Measurements from ENCODE around the gene MDM4. TPM values are rescaled to one million over a fixed set of nuclear protein-coding genes. Genes with fewer than 3 reads are reported as not detected.
A peak's percentile ranks its signal among the peaks of the same experiment; 100 is the strongest.

MDM4 gene
- total and polyA plus RNA-seq, 2 donors (not counting 3 experiments of a cell fraction or from before 2014, with no cell fraction given): 11.7 to 67.0 TPM

DNA sequence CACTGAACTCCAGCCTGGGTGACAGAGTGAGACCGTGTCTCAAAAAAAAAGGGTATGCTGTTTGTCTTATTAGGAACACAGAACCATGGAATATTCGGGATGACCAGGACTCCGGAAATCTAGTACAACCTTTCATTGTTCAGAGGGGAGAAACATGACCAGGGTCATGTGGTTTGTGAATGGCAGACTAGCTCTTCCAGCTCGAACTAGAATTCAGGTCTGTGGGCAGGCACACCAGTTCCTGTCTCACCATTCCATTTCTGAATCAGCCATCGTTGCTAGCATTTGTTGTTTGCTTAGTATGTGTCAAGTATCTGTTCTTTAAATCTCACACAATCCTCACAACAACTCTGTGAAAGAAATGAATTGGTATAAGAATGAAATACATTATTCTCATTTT, 50.9 kb downstream of the MDM4 start:
- ChIA-PET POLR2A (no interaction called here), CTCF (interaction anchor here (2.7 to 5.9 kb wide), 4 partner anchors 197 to 241 kb away, joined by 15 to 265 read pairs (median 50); no protein-coding TSS in a partner anchor)
- no peaks in the 10 kb centered on the region for H4K20me1 ChIP-seq (replicated peaks; ENCODE audit: control insufficient read depth, extremely low read depth, insufficient read depth, low read length)
- DNase-seq (ENCODE audit: low read depth, low spot score) (no peak), FAIRE-seq (peak; percentile 55)
- H3K27me3 ChIP-seq (ENCODE audit: control insufficient read depth in 2 of 2, insufficient read depth in 2 of 2, low read length in 2 of 2): no peaks in the 10 kb centered on the region
- no peak overlapping the region for H2AFZ ChIP-seq (ENCODE audit: low read depth, low read length)
- H3K36me3 ChIP-seq (ENCODE audit: control insufficient read depth in 2 of 2, extremely low read depth in 1 of 2, insufficient read depth in 2 of 2, low read length in 2 of 2): no peaks in the 10 kb centered on the region
- TF ChIP-seq POLR2A (IDR thresholded peaks at IDR 0.05; ENCODE audit: low read depth, low read length) (no peak), JUN (IDR thresholded peaks at IDR 0.05; ENCODE audit: borderline replicate concordance, insufficient read depth, insufficient read length, low read depth) (no peak), FOS (IDR thresholded peaks at IDR 0.05; ENCODE audit: borderline replicate concordance, insufficient read depth, low read length) (no peak)
- TF ChIP-seq, protein P1, sequence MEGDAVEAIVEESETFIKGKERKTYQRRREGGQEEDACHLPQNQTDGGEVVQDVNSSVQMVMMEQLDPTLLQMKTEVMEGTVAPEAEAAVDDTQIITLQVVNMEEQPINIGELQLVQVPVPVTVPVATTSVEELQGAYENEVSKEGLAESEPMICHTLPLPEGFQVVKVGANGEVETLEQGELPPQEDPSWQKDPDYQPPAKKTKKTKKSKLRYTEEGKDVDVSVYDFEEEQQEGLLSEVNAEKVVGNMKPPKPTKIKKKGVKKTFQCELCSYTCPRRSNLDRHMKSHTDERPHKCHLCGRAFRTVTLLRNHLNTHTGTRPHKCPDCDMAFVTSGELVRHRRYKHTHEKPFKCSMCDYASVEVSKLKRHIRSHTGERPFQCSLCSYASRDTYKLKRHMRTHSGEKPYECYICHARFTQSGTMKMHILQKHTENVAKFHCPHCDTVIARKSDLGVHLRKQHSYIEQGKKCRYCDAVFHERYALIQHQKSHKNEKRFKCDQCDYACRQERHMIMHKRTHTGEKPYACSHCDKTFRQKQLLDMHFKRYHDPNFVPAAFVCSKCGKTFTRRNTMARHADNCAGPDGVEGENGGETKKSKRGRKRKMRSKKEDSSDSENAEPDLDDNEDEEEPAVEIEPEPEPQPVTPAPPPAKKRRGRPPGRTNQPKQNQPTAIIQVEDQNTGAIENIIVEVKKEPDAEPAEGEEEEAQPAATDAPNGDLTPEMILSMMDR (IDR thresholded peaks at IDR 0.05; ENCODE audit: extremely low read depth in 1 of 2, insufficient read depth in 1 of 2, low read depth in 1 of 2, low read length in 2 of 2): no peak
- no peak overlapping the region for H3K27ac ChIP-seq (ENCODE audit: insufficient read depth, low read depth, low read length)
- no peaks in the 10 kb centered on the region for H3K79me2 ChIP-seq (ENCODE audit: control insufficient read depth, insufficient read depth, low read length)
- dilution Hi-C loops (cut with MboI; ENCODE audit: extremely low pct_ligation_motif_present, low sequenced_read_pairs) (no loop called here), intact Hi-C loops (cut with micrococcal nuclease) (loop anchor here (5.0 kb wide), 1 partner anchor 180 kb away; no protein-coding TSS in a partner anchor)
- H3K9me1 ChIP-seq (replicated peaks; ENCODE audit: control insufficient read depth, extremely low read depth, insufficient read depth, low read length): no peaks in the 10 kb centered on the region
- H3K4me3 ChIP-seq (replicated peaks in 1 of 3; ENCODE audit: insufficient read depth in 1 of 3, low read depth in 1 of 3, low read length in 3 of 3): no peak overlapping the region
- no peak overlapping the region for H3K4me2 ChIP-seq (ENCODE audit: insufficient read depth, low read length)
- no peaks in the 10 kb centered on the region for H3K9me3 ChIP-seq (replicated peaks; ENCODE audit: control insufficient read depth, insufficient read depth, low read length)
- H3K4me1 ChIP-seq (ENCODE audit: control insufficient read depth, extremely low read depth, insufficient read depth, low read length): no peaks in the 10 kb centered on the region
- no peak overlapping the region for H3K9ac ChIP-seq (replicated peaks; ENCODE audit: extremely low read depth, insufficient read depth, low read length)
- no TSS peak for BruUV-seq (replicated peaks)

DNA sequence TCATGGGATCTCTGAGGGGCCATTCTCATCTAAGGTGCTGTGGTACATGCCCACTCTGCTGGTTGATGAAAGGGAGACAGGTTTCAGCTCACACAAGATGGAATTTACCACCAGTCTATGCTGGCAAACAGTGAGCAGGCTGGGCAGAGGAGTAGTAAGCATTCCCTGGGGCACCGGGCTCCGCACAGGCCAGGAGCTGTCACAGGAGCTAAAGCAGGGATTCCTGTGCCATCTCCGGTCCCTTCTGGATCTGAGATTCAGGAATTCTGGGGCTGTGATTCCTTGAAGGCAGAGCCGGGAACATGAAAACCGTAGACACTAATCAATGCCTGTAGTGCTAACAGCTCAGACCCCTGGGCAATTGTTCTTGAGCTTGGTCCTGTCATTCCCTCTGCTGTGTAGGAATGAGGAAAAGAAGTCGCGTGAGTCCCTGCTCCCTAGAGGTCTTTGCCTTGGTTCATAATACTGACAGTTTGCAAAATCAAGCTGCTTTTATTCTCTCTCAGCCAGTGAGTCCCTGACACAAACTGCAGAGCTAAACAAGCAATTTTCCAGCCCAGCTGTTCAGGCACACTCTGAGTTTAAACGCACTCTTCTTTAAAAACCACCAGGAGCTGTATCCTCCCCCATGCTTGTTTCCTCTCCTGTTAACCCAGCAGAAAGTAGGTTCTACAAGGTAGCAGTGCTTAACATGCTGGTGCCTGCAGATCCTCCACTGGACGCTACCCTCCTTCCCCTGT, 52.5 kb downstream of the MDM4 start:
- ChIA-PET POLR2A (no interaction called here), CTCF (interaction anchor here (1.4 to 5.9 kb wide), 4 partner anchors 8 to 239 kb away, joined by 4 to 265 read pairs (median 31); no protein-coding TSS in a partner anchor)
- H3K27me3 ChIP-seq (ENCODE audit: control insufficient read depth in 2 of 2, insufficient read depth in 2 of 2, low read length in 2 of 2): no peaks in the 10 kb centered on the region
- no peaks in the 10 kb centered on the region for H3K36me3 ChIP-seq (ENCODE audit: control insufficient read depth in 2 of 2, extremely low read depth in 1 of 2, insufficient read depth in 2 of 2, low read length in 2 of 2)
- no peak overlapping the region for H3K27ac ChIP-seq (ENCODE audit: insufficient read depth, low read depth, low read length)
- BruUV-seq (replicated peaks): no TSS peak
- H3K9ac ChIP-seq (replicated peaks; ENCODE audit: extremely low read depth, insufficient read depth, low read length): no peak overlapping the region
- H3K4me1 ChIP-seq (ENCODE audit: control insufficient read depth, extremely low read depth, insufficient read depth, low read length): peaks cover 3% of the 10 kb centered on the region
- DNase-seq (ENCODE audit: low read depth, low spot score): no peak
- no peak overlapping the region for H3K4me2 ChIP-seq (ENCODE audit: insufficient read depth, low read length)
- H3K79me2 ChIP-seq (ENCODE audit: control insufficient read depth, insufficient read depth, low read length): no peaks in the 10 kb centered on the region
- H2AFZ ChIP-seq (ENCODE audit: low read depth, low read length): no peak overlapping the region
- no peak overlapping the region for H3K4me3 ChIP-seq (replicated peaks in 1 of 3; ENCODE audit: insufficient read depth in 1 of 3, low read depth in 1 of 3, low read length in 3 of 3)
- TF ChIP-seq POLR2A (IDR thresholded peaks at IDR 0.05; ENCODE audit: low read depth, low read length) (no peak), GATA2 (IDR thresholded peaks at IDR 0.05; ENCODE audit: insufficient read depth, insufficient read length, low read depth, low read length) (no peak), MYC (IDR thresholded peaks at IDR 0.05; ENCODE audit: low read depth, low read length) (no peak), EZH2 (IDR thresholded peaks at IDR 0.05; ENCODE audit: borderline replicate concordance, low read depth, low read length, severe bottlenecking) (no peak), FOS (IDR thresholded peaks at IDR 0.05; ENCODE audit: borderline replicate concordance, insufficient read depth, low read length) (no peak), JUN (IDR thresholded peaks at IDR 0.05; ENCODE audit: borderline replicate concordance, insufficient read depth, insufficient read length, low read depth) (no peak), POLR2AphosphoS5 (IDR thresholded peaks at IDR 0.05; ENCODE audit: insufficient read depth, low read depth, low read length) (no peak)
- TF ChIP-seq, protein P2, sequence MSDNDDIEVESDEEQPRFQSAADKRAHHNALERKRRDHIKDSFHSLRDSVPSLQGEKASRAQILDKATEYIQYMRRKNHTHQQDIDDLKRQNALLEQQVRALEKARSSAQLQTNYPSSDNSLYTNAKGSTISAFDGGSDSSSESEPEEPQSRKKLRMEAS (IDR thresholded peaks at IDR 0.05; ENCODE audit: insufficient read depth, insufficient read length): no peak
- TF ChIP-seq, protein P1 (IDR thresholded peaks at IDR 0.05; ENCODE audit: extremely low read depth in 1 of 2, insufficient read depth in 1 of 2, low read depth in 1 of 2, low read length in 2 of 2): no peak
- no peaks in the 10 kb centered on the region for H3K9me1 ChIP-seq (replicated peaks; ENCODE audit: control insufficient read depth, extremely low read depth, insufficient read depth, low read length)
- dilution Hi-C loops (cut with MboI; ENCODE audit: extremely low pct_ligation_motif_present, low sequenced_read_pairs) (no loop called here), intact Hi-C loops (cut with micrococcal nuclease) (loop anchor here (5.0 kb wide), 1 partner anchor 179 kb away; no protein-coding TSS in a partner anchor)
- H4K20me1 ChIP-seq (replicated peaks; ENCODE audit: control insufficient read depth, extremely low read depth, insufficient read depth, low read length): no peaks in the 10 kb centered on the region
- FAIRE-seq: no peak
- H3K9me3 ChIP-seq (replicated peaks; ENCODE audit: control insufficient read depth, insufficient read depth, low read length): no peaks in the 10 kb centered on the region

Data from endothelial cell of umbilical vein (primary cell).